HG02852 (cell line): ENCODE results near the gene TCERG1.

Source experiments
- ATAC-seq: cut with Tn5 transposase; IDR thresholded peaks from one replicate; pipeline ENCODE4 v1.9.1; 2021; ENCODE audit warnings: mild to moderate bottlenecking, moderate library complexity; ENCODE audit not compliant: unreplicated experiment

The TCERG1 gene

GRCh38 chr5:146451411-146451810, 4.3 kb downstream of the TCERG1 start:
- ATAC-seq, result no peak

GRCh38 chr5:146457431-146457830, 10.3 kb downstream of the TCERG1 start:
- ATAC-seq, result no peak

DNA sequence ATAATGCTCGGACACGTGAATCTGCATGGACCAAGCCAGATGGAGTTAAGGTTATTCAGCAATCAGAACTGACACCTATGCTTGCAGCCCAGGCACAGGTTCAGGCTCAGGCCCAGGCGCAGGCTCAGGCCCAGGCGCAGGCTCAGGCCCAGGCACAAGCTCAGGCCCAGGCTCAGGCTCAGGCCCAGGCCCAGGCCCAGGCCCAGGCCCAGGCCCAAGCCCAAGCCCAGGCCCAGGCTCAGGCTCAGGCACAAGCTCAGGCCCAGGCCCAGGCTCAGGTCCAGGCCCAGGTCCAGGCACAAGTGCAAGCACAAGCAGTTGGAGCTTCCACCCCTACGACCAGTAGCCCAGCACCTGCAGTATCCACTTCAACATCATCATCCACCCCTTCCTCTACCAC, 11.8 kb downstream of the TCERG1 start:
- no peak for ATAC-seq

DNA sequence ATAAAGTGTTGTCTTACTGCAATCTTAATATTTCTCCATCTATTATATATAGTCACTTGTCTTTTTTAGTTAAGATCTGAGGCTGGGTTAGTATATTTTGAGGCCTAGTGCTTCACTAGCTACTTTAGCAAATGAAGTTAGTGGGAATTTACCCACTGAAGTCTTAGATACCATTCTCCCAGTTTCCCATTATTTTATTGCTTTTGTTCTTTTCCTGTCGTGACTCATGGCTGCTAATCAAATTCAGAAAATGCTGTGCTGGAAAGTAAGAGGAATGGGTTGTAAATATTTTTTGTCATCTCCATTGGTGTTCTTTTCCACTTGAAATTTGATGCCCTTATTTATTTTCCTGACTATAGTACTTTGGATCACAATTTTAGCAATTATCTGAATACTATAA, 14.2 kb downstream of the TCERG1 start:
- ATAC-seq, result no peak

DNA sequence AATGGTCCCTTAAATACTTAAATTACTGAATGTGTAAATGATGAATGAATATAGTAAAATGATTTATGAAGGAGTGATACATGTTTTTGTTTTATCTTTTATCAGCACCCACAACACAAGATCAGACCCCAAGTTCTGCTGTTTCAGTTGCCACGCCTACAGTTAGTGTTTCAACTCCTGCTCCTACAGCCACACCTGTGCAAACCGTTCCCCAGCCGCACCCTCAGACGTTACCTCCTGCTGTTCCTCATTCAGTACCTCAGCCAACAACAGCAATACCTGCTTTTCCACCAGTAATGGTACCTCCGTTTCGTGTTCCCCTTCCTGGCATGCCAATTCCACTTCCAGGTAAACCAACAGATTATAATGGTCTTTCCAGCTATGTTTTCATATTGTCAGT, 16.3 kb downstream of the TCERG1 start:
- no peak for ATAC-seq

GRCh38 chr5:146466521-146467349, 19.6 kb downstream of the TCERG1 start:
- ATAC-seq, result no peak

DNA sequence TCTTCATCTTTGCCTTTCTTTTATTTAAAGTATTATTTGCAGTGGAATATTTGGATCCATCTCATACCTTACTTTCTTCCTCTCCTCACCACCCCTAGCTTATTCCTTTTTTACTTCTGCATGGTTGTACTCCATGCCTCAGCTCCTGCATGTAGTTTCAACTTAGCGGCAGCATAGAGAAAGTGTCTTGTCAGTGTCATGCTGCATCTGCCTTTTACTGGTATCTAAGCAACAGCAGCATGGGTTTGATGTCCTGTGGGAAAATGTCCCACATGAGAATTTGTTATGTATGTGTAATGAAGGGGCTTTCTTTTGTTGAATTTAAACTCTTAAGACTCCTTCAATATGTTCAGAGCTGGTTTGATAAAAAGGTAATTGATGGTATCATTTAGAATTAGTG, 20.6 kb downstream of the TCERG1 start:
- ATAC-seq, result no peak

GRCh38 chr5:146474065-146474464, 26.9 kb downstream of the TCERG1 start:
- no peak for ATAC-seq

DNA sequence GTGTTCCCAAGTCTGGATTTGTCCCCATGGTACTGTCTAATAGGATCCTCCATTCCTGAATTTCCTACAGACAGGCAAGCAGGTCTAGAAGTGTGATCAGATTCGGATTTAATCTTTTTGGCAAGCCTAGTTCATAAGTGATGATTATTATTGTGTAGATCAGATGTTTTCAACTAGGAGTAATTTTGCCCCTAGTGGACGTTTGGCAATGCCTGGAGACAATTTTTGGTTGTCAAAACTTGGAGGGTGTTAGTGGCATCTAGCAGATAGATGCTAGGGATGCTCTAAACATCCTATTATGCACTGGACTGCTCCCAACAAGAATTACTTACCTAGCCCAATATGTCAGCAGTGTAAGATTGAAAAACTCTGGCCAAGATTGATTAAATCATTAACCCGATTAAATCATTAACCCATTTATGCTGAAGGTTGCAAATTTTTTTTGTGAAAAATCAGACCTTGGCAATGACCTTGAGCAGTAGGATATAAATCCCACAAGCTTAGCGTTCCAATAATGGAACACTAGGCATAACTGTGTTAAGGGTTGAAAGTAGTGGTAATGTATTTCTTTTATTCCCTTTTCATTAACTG, 28.2 kb downstream of the TCERG1 start:
- no peak for ATAC-seq

DNA sequence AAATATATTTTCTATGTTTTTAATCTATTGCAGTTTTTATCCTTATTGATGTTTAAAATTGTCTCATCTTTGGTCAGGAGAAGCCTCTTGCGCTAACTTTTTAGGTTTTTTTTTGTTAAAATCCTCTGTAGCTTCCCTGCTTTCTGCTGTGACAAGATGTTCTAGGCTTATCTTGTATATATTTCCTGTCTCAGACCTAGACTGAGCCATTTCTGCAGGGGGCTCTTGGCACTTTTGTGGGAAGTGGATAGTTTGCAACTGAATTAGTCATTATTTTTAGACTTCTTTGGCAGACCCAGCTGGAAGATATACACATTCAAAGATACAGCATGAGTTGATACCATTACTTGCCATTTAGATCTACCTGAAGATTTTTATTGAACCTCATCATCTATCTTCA, 28.8 kb downstream of the TCERG1 start:
- ATAC-seq, result no peak

DNA sequence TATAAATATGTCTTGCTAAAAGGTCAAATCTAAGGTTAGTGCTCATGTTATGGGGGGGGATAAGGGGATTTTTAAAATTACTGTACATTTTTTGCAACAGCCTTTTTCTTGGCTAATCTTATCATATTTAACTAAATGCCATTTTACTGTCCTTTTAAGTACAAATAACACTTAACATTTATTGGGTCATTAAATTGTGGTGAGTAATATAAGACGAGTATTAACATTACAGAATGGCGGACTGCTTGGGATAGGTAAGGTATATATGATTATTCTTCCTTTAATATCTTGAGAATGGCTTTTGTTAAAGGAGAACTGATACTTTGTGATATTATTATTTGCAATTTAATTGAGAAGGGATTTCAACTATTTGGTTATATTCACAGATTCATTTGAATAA, 35.6 kb downstream of the TCERG1 start:
- ATAC-seq, result no peak

GRCh38 chr5:146484714-146485391, 37.7 kb downstream of the TCERG1 start:
- no peak for ATAC-seq

- ATAC-seq, result no peak
These were observed 43.1 kb downstream of the TCERG1 start for GRCh38 chr5:146490089-146490843.

- ATAC-seq, result no peak
These were observed 47.5 kb downstream of the TCERG1 start for GRCh38 chr5:146494656-146495055.

DNA sequence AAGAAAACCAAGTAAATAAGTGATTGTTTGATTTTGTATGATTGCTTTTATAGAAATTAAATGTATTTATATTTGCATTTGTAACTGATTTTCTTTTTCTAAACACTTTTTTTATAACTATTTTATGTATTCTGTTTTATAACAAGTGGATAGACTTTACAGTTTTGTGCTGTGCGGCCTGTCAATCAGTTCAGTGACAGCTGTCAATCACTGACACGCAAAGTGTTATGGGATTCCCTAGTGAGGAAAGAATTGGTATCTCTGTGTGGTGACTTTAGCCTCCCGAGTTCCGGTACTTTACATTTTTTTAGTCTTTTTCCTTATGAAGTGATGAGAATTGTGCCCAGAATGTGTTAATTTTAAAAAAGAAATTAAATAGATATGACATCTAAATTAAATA, 52.5 kb downstream of the TCERG1 start:
- ATAC-seq, result no peak

GRCh38 chr5:146507428-146507827, 60.3 kb downstream of the TCERG1 start:
- ATAC-seq, result no peak

DNA sequence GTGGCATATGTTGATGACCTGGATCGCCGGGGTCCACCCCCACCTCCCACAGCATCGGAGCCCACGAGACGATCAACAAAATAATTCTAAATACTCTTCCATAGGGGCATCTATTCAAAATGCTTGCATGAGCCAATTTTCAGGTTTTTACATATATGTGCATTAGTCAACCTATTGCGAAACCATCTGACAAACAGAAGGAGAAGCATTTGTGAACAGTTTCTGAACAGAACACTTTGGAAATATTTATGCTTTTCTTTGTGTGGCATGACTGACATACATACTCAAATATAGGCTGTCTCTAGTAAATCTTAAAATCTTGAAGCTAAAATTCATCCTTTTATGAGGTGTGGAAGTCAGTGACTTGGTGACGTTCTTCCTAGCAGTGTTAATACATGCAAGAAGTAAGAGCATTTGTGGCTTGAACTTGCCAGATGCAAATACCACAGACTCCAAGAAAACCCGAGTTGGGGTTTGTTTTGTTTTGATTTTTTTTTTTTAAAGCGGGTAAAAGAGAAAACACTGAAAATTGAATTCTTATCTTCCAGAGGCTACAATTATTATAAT, 63.5 kb downstream of the TCERG1 start:
- ATAC-seq, result no peak

DNA sequence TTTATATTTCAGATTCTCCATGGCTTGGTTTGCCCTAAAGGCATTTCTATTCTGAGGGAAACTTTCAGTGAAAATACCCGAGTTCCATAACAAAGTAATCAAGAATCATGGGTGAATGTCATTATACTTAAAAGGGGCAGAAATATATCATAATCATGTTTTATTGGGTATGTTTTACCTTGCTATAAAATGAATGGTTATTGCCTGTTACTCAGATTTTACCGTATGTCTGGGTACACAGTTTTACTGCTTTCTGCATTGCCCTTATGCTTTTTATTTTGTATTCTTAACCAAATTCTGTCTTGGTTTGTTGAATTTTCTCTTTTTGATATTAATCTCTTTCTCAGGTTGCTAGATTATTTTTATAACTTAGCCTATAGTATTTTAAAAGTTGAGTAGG, 66.3 kb downstream of the TCERG1 start:
- ATAC-seq, result no peak

GRCh38 chr5:146514575-146514974, 67.4 kb downstream of the TCERG1 start:
- ATAC-seq, result no peak

DNA sequence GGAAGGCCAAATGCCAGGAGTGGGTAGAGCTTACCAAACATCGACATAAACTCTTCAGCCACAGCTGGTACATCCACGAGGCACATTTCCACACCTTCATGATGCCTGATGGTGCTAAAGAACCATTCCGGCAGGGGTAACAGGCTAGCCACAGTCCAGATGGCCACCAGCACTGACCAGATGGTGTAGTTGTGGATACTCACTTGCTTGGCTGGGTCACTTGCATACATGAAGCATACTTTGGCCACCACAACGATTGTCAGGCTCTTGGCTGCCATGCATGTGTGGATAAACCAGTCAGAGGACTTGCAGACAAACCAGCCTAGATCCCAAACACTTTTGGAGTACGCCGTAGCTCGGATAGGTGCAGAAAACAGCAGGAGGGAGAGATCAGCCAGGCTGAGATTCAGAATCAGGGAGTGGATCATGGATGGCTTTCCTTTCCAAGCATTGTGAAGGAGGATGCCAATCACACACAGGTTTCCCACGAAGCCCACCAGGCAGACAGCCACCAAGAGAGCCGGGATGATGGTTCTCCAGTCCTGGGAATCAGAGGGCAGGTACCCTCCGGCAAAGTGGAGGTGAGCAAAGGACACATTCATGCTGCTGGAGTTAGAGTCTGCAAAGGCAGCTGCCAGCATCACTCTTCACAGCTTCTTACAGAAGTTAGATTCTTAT, 68.5 kb downstream of the TCERG1 start:
- ATAC-seq, result no peak

DNA sequence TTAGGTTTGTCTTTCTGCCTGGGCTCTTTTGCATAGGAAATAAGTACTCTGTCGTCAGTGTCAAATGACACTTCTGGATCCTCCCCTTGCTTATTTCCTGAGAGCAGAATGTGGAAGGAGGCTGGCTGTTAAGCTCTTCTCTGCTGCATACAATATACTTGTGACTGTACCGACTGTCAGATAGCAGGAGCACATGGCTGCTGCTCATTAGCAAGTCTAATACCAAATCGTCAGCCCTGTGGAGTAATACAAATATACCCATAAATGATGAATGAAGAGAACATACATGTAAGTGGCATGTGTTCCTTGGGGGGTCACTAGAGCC, 69.0 kb downstream of the TCERG1 start, which contains the start of gene GPR151:
Gene GPR151, minus strand, starts transcription at position 40 of the 325 bp plus-strand sequence. CDS start 77 bp downstream, outside the sequence.
- no peak for ATAC-seq
